H1 (cell line): ENCODE results near the gene SEMA6D. TPM values are rescaled to one million over a fixed set of nuclear protein-coding genes. Genes with fewer than 3 reads are reported as not detected.

Source experiments
- CTCF ChIA-PET: fragments of 300-600 bp; sonication (Branson Sonifier 250); formaldehyde crosslinking; loops from one replicate; lab custom pipeline; 2021; ENCODE audit not compliant: partially characterized antibody; lab: Charles Lee
- POLR2A ChIA-PET: fragments of 300-600 bp; sonication (Branson Sonifier 250); formaldehyde crosslinking; loops from one replicate; lab custom pipeline; 2021; ENCODE audit warnings: inconsistent platforms; ENCODE audit not compliant: partially characterized antibody; lab: Charles Lee
- DNase-seq, 2 experiments: peaks; one replicate each; pipeline versions ENCODE4 v3.0.0 to v3.0.0-alpha.2; 2010 to 2022; ENCODE audit warnings: low spot score in 2 of 2, low read depth in 1 of 2, mixed read lengths in 1 of 2
- FAIRE-seq: peaks from 2 replicates; lab custom pipeline; 2011; peaks lifted over from hg19 to GRCh38; lab: Jason Lieb, UNC
- H2AFZ ChIP-seq: 2 replicates; pipeline ENCODE4 v1.8.1; 2012; ENCODE audit warnings: low read length, inconsistent platforms
- H2AK5ac ChIP-seq: 2 replicates; pipeline ENCODE4 v1.6.1; 2013; ENCODE audit warnings: low read depth, low read length
- H2BK120ac ChIP-seq: replicated peaks from 2 replicates; pipeline ENCODE3; 2013; ENCODE audit warnings: low read depth, low read length, inconsistent platforms
- H2BK12ac ChIP-seq: 2 replicates; pipeline ENCODE4 v1.6.1; 2013; ENCODE audit warnings: low read depth, low read length
- H2BK15ac ChIP-seq: 2 replicates; pipeline ENCODE4 v1.6.1; 2013; ENCODE audit warnings: low read length
- H2BK20ac ChIP-seq: 2 replicates; pipeline ENCODE4 v1.6.1; 2013; ENCODE audit warnings: low read length
- H2BK5ac ChIP-seq: 2 replicates; pipeline ENCODE4 v1.6.1; 2013; ENCODE audit warnings: low read depth, low read length
- H3K14ac ChIP-seq: 2 replicates; pipeline ENCODE4 v1.6.1; 2013; ENCODE audit warnings: inconsistent platforms; ENCODE audit not compliant: insufficient read length
- H3K18ac ChIP-seq: 2 replicates; pipeline ENCODE4 v1.6.1; 2013; ENCODE audit warnings: low read length; ENCODE audit errors: extremely low read depth
- H3K23ac ChIP-seq: 2 replicates; pipeline ENCODE4 v1.6.1; 2013; ENCODE audit warnings: inconsistent platforms; ENCODE audit not compliant: insufficient read length
- H3K23me2 ChIP-seq: 2 replicates; pipeline ENCODE4 v1.6.1; 2013; ENCODE audit warnings: low read depth, low read length
- H3K27ac ChIP-seq: 2 replicates; pipeline ENCODE4 v1.6.1; 2011; ENCODE audit warnings: low read depth, low read length, inconsistent platforms
- H3K27me3 ChIP-seq, 4 experiments: replicated peaks in 1 of 4; 1 replicate in 1 of 4; 2 replicates in 3 of 4; pipeline versions ENCODE4 v1.6.1 to v1.8.1; 2011 to 2013; ENCODE audit warnings: low read length in 3 of 4, mild to moderate bottlenecking in 3 of 4, inconsistent platforms in 2 of 4, mixed read lengths in 2 of 4, moderate library complexity in 1 of 4; ENCODE audit not compliant: control insufficient read depth in 3 of 4, insufficient read depth in 3 of 4; ENCODE audit errors: extremely low read depth in 1 of 4
- H3K36me3 ChIP-seq, 4 experiments: 2 replicates each; pipeline versions ENCODE4 v1.6.1 to v1.8.1; 2011 to 2013; ENCODE audit warnings: mild to moderate bottlenecking in 4 of 4, low read length in 3 of 4, moderate library complexity in 2 of 4, control low read depth in 1 of 4, inconsistent platforms in 1 of 4; ENCODE audit not compliant: insufficient read depth in 4 of 4, control insufficient read depth in 2 of 4
- H3K4ac ChIP-seq: replicated peaks from 2 replicates; pipeline ENCODE3; 2013; ENCODE audit warnings: low read length, low read depth, mixed read lengths, inconsistent platforms; ENCODE audit not compliant: insufficient read length
- H3K4me1 ChIP-seq, 4 experiments: replicated peaks in 1 of 4; 1 replicate in 1 of 4; 2 replicates in 3 of 4; pipeline versions ENCODE4 v1.6.1 to v1.8.1; 2011 to 2013; ENCODE audit warnings: low read length in 3 of 4, inconsistent platforms in 2 of 4, mixed read lengths in 1 of 4; ENCODE audit not compliant: insufficient read depth in 4 of 4, control insufficient read depth in 3 of 4
- H3K4me2 ChIP-seq, 2 experiments: 2 replicates each; pipeline versions ENCODE4 v1.6.1 to v1.8.1; 2011 to 2013; ENCODE audit warnings: low read depth in 2 of 2, low read length in 2 of 2, control low read depth in 1 of 2, inconsistent platforms in 1 of 2, mild to moderate bottlenecking in 1 of 2; ENCODE audit not compliant: insufficient read depth in 1 of 2
- H3K4me3 ChIP-seq, 4 experiments: fragments of 200-600, 300-600 bp in 1 of 4; sonication (generic), shearing (Covaris generic), sonication (Bioruptor Twin) in 1 of 4; 2 replicates each; pipeline versions ENCODE4 v1.5.1 to v1.8.1; 2011 to 2016; ENCODE audit warnings: low read length in 4 of 4, low read depth in 3 of 4, control low read depth in 2 of 4, inconsistent platforms in 2 of 4, mild to moderate bottlenecking in 2 of 4, mixed read lengths in 1 of 4, moderate library complexity in 1 of 4; ENCODE audit not compliant: insufficient read depth in 2 of 4; ENCODE audit errors: extremely low read depth in 1 of 4
- H3K56ac ChIP-seq: replicated peaks from 2 replicates; pipeline ENCODE3; 2013; ENCODE audit warnings: low read depth, mild to moderate bottlenecking, mixed read lengths, low read length, inconsistent platforms; ENCODE audit not compliant: insufficient read length
- H3K79me1 ChIP-seq: 2 replicates; pipeline ENCODE4 v1.6.1; 2013; ENCODE audit warnings: low read depth, low read length, control low read depth
- H3K79me2 ChIP-seq, 2 experiments: 2 replicates each; pipeline versions ENCODE4 v1.6.1 to v1.8.1; 2012 to 2013; ENCODE audit warnings: low read length in 2 of 2, mild to moderate bottlenecking in 2 of 2, inconsistent platforms in 1 of 2; ENCODE audit not compliant: insufficient read depth in 2 of 2, control insufficient read depth in 1 of 2
- H3K9ac ChIP-seq, 4 experiments: replicated peaks in 1 of 4; 1 replicate in 1 of 4; 2 replicates in 3 of 4; pipeline versions ENCODE4 v1.6.1 to v1.8.1; 2011 to 2013; ENCODE audit warnings: low read depth in 3 of 4, low read length in 3 of 4, control low read depth in 2 of 4, mild to moderate bottlenecking in 2 of 4, moderate library complexity in 2 of 4, inconsistent platforms in 1 of 4; ENCODE audit errors: extremely low read depth in 1 of 4
- H3K9me3 ChIP-seq, 2 experiments: 2 replicates each; pipeline versions ENCODE4 v1.6.1 to v1.8.1; 2012 to 2013; ENCODE audit warnings: mild to moderate bottlenecking in 2 of 2, moderate library complexity in 2 of 2, control low read depth in 1 of 2, inconsistent platforms in 1 of 2, low read depth in 1 of 2, low read length in 1 of 2, mixed read lengths in 1 of 2; ENCODE audit not compliant: insufficient read depth in 2 of 2
- H4K20me1 ChIP-seq, 2 experiments: replicated peaks in 1 of 2; 2 replicates each; pipeline versions ENCODE3 to v1.8.1; 2011 to 2013; ENCODE audit warnings: inconsistent platforms in 2 of 2, low read length in 2 of 2, mild to moderate bottlenecking in 1 of 2; ENCODE audit not compliant: insufficient read depth in 2 of 2, control insufficient read depth in 1 of 2
- H4K5ac ChIP-seq: 2 replicates; pipeline ENCODE4 v1.6.1; 2013; ENCODE audit warnings: low read length, low read depth, mixed read lengths, inconsistent platforms; ENCODE audit not compliant: insufficient read length
- H4K8ac ChIP-seq: 2 replicates; pipeline ENCODE4 v1.8.0; 2013; ENCODE audit warnings: mild to moderate bottlenecking, moderate library complexity, low read length, inconsistent platforms; ENCODE audit not compliant: insufficient read depth; ENCODE audit errors: extremely low read depth
- H4K91ac ChIP-seq: replicated peaks from 2 replicates; pipeline ENCODE3; 2013; ENCODE audit warnings: low read length, mixed read lengths, inconsistent platforms; ENCODE audit not compliant: insufficient read length
- CEBPB ChIP-seq: IDR thresholded peaks from 2 replicates; pipeline ENCODE4 v1.6.1; 2012; ENCODE audit warnings: low read depth, low read length
- EGR1 ChIP-seq: IDR thresholded peaks from 2 replicates; pipeline ENCODE4 v1.6.1; 2011; ENCODE audit warnings: low read depth, low read length, borderline replicate concordance
- FOSL1 ChIP-seq: IDR thresholded peaks from 2 replicates; pipeline ENCODE4 v1.6.1; 2011; ENCODE audit warnings: mild to moderate bottlenecking, low read depth, low read length, moderate library complexity; ENCODE audit not compliant: insufficient read depth
- KDM4A ChIP-seq: IDR thresholded peaks from one replicate; pipeline ENCODE4 v1.7.1; 2012; ENCODE audit warnings: low read depth, mild to moderate bottlenecking, moderate library complexity, low read length, inconsistent platforms; ENCODE audit not compliant: severe bottlenecking
- MAFK ChIP-seq: IDR thresholded peaks from 2 replicates; pipeline ENCODE4 v1.6.1; 2012; ENCODE audit warnings: low read depth, mild to moderate bottlenecking, improper control_type of control experiment, low read length
- NRF1 ChIP-seq: IDR thresholded peaks from 2 replicates; pipeline ENCODE4 v1.6.1; 2011; ENCODE audit warnings: mild to moderate bottlenecking, low read depth, low read length, improper control_type of control experiment
- POU5F1 ChIP-seq: IDR thresholded peaks from 2 replicates; pipeline ENCODE4 v1.6.1; 2011; ENCODE audit warnings: low read depth, mild to moderate bottlenecking, low read length, moderate library complexity
- RBBP5 ChIP-seq: IDR thresholded peaks from 2 replicates; pipeline ENCODE4 v1.7.1; 2012; ENCODE audit warnings: low read depth, mild to moderate bottlenecking, inconsistent platforms, low read length, moderate library complexity, borderline replicate concordance
- SAP30 ChIP-seq: fragments of 300-600 bp; sonication (generic); IDR thresholded peaks from 2 replicates; pipeline ENCODE4 v1.7.1; 2012; ENCODE audit warnings: low read length, moderate library complexity, mild to moderate bottlenecking, inconsistent platforms; ENCODE audit not compliant: insufficient read depth, insufficient replicate concordance
- SIRT6 ChIP-seq: IDR thresholded peaks from one replicate; pipeline ENCODE4 v1.7.1; 2012; ENCODE audit warnings: low read length, inconsistent platforms
- SIX5 ChIP-seq: IDR thresholded peaks from 2 replicates; pipeline ENCODE4 v1.6.1; 2011; ENCODE audit warnings: mild to moderate bottlenecking, low read depth, low read length
- TBP ChIP-seq: IDR thresholded peaks from 2 replicates; pipeline ENCODE4 v1.6.1; 2011; ENCODE audit warnings: low read depth, low read length, improper control_type of control experiment
- ZNF274 ChIP-seq: IDR thresholded peaks from 2 replicates; pipeline ENCODE4 v1.7.0; 2012; ENCODE audit warnings: low read length, borderline replicate concordance; ENCODE audit errors: extremely low read depth
- WGBS, 2 experiments: shearing (Covaris generic) in 1 of 2; methylation state at CpG; one replicate each; pipeline versions ENCODE4 v1.1.6 to v1.1.7; 2013 to 2015; ENCODE audit warnings: low lambda C conversion rate in 2 of 2, mixed read lengths in 2 of 2, inconsistent platforms in 1 of 2, low coverage in 1 of 2, missing lambda C conversion rate in 1 of 2; ENCODE audit not compliant: insufficient replicate concordance in 2 of 2, insufficient coverage in 1 of 2, insufficient read length in 1 of 2; ENCODE audit errors: extremely low coverage in 1 of 2, missing lambda C conversion rate in 1 of 2; 5-methylcytosine and 5-hydroxymethylcytosine counted together
- polyA plus RNA-seq, 7 experiments: library from polyadenylated mRNA; depleted of rRNA in 3 of 7; stranded (reverse) in 5 of 7; unstranded in 2 of 7; fragments of >200 nt in 5 of 7; fragments of 200-250 nt in 2 of 7; gene quantifications; 1 replicate in 5 of 7; 2 replicates in 1 of 7; 4 replicates in 1 of 7; pipeline versions ENCODE4 v1.2.1 to v1.2.3, GENCODE V29; 2011 to 2013; ENCODE audit warnings: missing spikeins in 2 of 7, mixed read lengths in 2 of 7
- total RNA-seq: library from RNA; stranded (reverse); fragmentation: NEBNext Ultra II Directional; extraction: Animal tissue kit (Norgen Biotek cat#: 25700); gene quantifications from 2 replicates; pipeline ENCODE4 v1.2.1, GENCODE V29; 2021

SEMA6D gene
- total and polyA plus RNA-seq, 2 of the 8 experiments (the other 6 are each of a cell fraction or from before 2014, with no cell fraction given): 2.2 to 3.8 TPM

GRCh38 chr15:47689660-47690059 lies 27.6 kb upstream of the SEMA6D start:
- POLR2A ChIA-PET: no interaction called here
- no peak overlapping the region for H2BK15ac ChIP-seq
- no peaks in the 10 kb centered on the region for H3K79me1 ChIP-seq
- no peaks in the 10 kb centered on the region for H3K4me1 ChIP-seq
- H4K20me1 ChIP-seq: no peaks in the 10 kb centered on the region
- no peak overlapping the region for H3K4me3 ChIP-seq
- H3K4ac ChIP-seq: no peak overlapping the region
- H2BK20ac ChIP-seq: no peak overlapping the region
- no peak overlapping the region for H2BK5ac ChIP-seq
- no peak overlapping the region for H4K91ac ChIP-seq
- no peak for FAIRE-seq
- H3K27ac ChIP-seq: no peak overlapping the region
- no peak overlapping the region for H3K14ac ChIP-seq
- no peak for DNase-seq
- H3K56ac ChIP-seq: no peak overlapping the region
- no peak overlapping the region for H2BK12ac ChIP-seq
- H3K27me3 ChIP-seq: no peaks in the 10 kb centered on the region
- H2AK5ac ChIP-seq: no peak overlapping the region
- WGBS, 2 experiments: 86% methylated on average over 4 of the region's 4 CpGs; no CpG with 5 or more reads in 1 of the 2 experiments
- no peak overlapping the region for H2BK120ac ChIP-seq
- no peaks in the 10 kb centered on the region for H3K79me2 ChIP-seq
- H3K9me3 ChIP-seq: no peaks in the 10 kb centered on the region
- no peaks in the 10 kb centered on the region for H3K36me3 ChIP-seq
- H3K9ac ChIP-seq: no peak overlapping the region
- H3K23ac ChIP-seq: no peak overlapping the region
- H4K5ac ChIP-seq: no peak overlapping the region
- no peak overlapping the region for H3K18ac ChIP-seq
- peak overlapping the region; percentile 52; the same call in 1 of the 2 replicates for H2AFZ ChIP-seq
- CTCF ChIA-PET: no interaction called here
- no peaks in the 10 kb centered on the region for H3K23me2 ChIP-seq
- no peak for TF ChIP-seq SIRT6
- no peak for TF ChIP-seq MAFK
- no peak for TF ChIP-seq POU5F1
- TF ChIP-seq CEBPB: no peak
- no peak for TF ChIP-seq SAP30
- TF ChIP-seq RBBP5: no peak
- no peak for TF ChIP-seq KDM4A
- TF ChIP-seq NRF1: no peak
- TF ChIP-seq FOSL1: no peak
- no peak for TF ChIP-seq EGR1
- TF ChIP-seq ZNF274: no peak
- TF ChIP-seq SIX5: no peak
- no peak for TF ChIP-seq TBP
- no peak overlapping the region for H3K4me2 ChIP-seq
- H4K8ac ChIP-seq: no peak overlapping the region
